GM12891 (cell line): ENCODE measurements around the gene KCNE2.

Source experiments
- POLR2AphosphoS5 ChIP-seq: IDR thresholded peaks from 2 replicates; pipeline ENCODE4 v1.6.1; 2011; ENCODE audit warnings: low read depth, low read length, control low read depth
- SPI1 ChIP-seq: IDR thresholded peaks from 2 replicates; pipeline ENCODE4 v1.6.1; 2011; ENCODE audit warnings: low read depth, low read length, control low read depth

DNA sequence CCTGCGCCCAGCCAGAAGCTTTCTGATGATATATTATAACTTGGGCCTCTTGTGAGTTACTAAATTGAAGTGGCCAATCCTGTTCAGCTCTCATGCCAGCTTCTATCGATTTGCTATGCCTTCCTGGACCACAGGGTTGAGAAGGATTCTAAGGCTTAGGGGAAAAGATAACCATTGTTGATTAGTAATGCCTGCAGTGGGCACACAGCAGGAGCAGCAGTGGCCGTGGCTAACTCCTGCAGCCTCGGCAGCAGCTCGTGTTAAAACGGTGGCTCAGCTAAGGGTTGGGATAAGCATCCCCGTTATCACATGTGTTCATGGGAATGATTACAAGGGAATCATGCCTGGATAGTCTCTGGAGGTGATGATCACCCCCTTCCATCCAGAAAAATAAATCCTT lies 20.5 kb upstream of the KCNE2 start:
- TF ChIP-seq SPI1: no peak
- no peak for TF ChIP-seq POLR2AphosphoS5
